Activated T-helper 1 cell treated with Interleukin-2 at 50 U/mL for 16 hours (primary cell): Measurements from ENCODE around the gene WDR19.
"Not testable (repeated sequence)": the region's sequence is repeated elsewhere in the genome, so short reads cannot be mapped to it uniquely, and the experiment has no call there.

Experiments used
- DNase-seq: peaks from one replicate; pipeline ENCODE4 v3.0.0-alpha.2; 2020; ENCODE audit warnings: low read depth

WDR19 gene

DNA sequence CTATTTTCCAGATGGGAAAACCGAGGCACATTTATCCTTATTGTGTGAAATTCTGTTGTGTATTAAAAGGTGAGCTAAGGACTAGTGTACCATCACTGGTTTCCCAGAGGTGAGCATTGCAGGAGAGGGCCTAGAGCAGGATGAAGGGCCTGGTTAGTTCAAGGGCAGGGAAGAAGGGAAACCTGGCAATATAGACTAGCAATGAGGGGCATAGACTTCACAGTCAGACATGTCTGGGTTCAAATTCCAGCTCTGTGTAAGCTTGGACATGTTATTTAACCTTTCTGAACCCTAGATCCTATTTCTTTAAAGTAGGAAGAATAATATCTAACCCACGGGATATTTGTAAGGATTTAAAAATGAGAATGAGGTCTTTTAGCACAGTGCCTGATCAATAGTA lies 50.8 kb downstream of the WDR19 start:
- DNase-seq = no peak

DNA sequence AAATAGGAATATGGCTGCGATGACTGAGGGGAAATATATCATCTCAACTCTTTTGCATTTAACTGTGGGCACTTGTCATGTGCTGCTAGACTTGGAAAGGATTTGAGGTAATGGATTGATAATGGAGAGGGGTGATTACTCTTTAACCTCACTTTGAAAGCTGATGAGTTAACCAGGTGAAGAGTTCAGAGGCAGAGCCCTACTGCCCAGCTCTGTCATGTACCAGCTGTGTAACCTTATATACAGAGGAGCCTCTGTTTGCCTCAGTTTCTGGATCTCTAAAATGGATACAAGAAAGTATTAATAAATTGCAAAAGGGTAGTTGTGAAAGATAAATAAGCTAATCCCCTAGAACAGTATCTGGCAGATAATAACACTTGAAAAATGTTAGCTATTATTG lies 51.5 kb downstream of the WDR19 start:
- DNase-seq = no peak

DNA sequence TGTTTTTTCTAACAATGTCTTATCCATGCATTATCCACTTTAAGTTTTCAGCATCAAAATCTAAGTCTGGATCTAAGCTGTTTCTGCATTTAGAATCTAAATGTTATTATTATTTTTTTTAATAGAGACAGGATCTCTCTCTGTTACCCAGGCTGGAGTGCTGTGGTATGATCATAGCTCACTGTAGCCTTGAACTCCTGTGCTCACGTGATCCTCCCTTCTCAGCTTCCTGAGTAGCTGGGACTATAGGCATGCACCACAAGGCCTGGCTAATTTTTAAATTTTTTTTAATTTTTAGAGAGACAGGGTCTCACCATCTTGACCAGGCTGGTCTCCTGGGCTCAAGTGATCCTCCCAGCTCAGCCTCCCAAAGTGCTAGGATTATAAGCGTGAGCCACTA lies 52.7 kb downstream of the WDR19 start:
- DNase-seq = no peak

DNA sequence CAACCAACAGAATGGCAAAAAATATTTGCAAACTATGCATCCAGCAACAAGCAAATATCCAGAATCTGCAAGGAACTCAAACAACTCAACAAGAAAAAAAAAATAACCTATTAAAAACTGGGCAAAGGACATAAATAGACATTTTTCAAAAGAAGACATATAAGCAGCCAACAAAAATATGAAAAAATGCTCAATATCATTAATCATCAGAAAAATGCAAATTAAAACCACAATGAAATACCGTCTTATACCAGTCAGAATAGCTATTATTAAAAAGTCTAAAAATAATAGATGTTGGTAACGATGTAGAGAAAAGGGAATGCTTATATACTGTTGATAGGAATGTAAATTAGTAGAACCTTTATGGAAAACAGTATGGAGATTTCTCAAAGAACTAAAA lies 53.4 kb downstream of the WDR19 start:
- DNase-seq = no peak

DNA sequence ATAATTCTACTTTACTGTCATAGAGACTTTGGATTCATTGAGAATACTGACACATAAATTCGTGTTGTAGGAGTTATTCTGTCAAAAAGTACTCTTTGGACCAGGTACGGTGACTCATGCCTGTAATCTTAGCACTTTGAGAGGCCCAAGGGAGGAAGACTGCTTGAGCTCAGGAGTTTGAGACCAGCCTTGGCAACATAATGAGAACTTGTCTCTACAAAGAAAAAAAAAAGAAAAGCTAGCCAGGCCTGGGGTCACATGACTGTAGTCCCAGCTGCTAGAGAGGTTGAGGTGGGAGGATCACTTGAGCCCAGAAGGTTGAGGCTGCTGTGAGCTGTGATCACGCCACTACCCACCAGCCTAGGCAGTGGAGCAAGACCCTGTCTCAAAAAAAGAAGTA lies 54.9 kb downstream of the WDR19 start:
- DNase-seq = no peak

DNA sequence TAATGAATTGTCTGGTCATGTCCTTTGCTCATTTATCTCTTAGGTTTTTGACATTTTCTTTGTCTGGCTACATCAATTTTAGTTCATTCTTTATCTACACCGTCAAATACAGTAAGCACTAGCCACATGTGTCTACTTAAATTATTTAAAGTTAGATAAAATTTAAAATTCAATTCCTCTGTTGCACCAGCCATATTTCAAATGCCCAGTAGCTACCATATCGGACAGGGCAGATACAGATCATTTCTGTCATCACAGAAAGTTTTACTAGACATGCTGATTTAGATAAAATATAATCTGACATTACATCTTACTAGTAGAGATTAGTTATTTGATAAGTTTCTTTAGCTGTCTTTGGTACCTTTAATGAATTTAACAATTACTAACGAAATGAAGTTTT lies 61.1 kb downstream of the WDR19 start:
- no peak for DNase-seq

DNA sequence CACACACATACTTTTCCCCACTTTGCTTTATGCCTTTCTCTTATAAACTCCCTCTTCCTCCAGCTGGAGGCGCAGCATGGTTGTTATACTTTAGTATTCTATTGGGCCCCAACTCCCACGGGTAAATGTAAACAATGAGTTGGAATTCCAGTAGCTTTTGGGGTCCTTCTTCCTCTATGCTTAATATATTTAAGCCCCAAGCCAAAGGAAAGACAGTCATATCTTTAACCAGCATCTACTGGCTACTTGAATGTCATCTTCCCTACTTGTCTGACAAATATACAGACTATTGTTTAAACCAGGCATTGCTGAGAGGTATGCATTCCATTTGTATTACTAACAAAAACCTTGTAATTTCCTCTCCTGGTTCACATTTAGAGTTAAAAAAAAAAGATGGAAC lies 72.9 kb downstream of the WDR19 start:
- DNase-seq = no peak

DNA sequence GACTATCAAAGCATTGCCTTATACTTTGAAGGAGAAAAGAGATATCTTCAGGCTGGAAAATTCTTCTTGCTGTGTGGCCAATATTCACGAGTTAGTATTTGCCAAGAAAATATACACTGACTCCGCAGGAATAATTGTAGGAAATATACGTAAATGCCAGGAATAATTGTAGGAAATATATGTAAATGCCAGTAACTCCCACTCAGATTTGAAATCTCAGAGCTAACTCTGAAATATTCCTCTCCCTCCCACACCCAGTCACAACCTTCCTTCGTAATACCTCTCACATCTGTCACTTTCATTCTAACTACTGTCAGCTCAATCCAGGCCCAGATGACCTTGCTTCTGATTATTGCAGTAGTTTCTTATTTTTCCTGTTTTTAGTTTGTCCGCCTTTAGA lies 73.5 kb downstream of the WDR19 start:
- DNase-seq = no peak

DNA sequence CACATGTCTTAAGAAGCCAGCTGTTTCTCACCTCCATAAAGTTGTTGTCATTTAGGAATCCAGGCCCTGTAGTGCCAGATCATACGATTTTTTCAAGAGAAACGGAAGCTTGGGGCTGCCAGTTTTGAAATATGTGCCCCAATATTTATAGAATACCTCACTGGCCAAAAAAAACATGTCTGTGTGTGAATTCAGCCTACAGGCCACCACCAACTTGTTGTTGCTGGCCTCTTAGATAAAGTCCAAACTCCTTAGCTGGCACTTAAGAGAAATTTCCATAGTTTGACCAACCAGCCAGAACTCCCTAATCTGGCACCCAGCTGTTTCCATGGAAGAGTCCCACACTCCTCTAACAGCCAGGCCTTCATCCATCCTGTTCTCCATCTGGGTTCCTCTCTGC lies 74.1 kb downstream of the WDR19 start:
- DNase-seq = no peak

DNA sequence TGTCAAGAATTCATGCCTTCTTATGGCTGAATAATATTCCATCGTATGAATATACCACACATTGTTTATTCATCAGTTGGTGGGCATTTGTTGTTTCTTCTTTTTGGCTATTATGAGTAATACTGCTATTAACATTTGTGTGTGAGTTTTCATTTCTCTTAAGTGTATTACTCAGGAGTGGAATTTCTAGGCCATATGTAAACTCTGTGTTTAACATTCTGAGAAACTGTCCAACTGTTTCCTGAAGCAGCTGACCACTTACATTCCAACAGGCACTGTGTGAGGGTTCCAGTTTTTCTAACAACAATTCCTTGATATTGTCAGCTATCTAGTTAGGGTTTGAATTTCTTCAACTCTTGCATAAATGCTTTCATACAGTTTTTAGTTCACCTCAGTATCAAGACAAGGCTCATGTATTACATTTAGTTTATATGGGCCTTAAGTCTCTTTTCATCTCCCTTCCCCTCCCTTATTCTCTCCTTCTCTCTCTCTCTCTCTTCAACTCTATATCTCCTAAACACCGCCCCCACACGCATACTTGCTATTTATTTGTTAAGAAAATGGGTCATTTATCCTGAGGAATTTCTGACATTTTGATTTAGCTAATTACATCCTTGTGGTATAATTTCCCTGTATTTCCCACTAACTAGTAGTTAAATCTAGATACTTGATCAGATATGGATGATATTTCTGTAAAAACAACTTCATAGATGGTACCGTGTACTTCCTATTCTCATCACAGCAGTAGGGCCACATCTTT lies 77.4 kb downstream of the WDR19 start:
- DNase-seq = no peak

DNA sequence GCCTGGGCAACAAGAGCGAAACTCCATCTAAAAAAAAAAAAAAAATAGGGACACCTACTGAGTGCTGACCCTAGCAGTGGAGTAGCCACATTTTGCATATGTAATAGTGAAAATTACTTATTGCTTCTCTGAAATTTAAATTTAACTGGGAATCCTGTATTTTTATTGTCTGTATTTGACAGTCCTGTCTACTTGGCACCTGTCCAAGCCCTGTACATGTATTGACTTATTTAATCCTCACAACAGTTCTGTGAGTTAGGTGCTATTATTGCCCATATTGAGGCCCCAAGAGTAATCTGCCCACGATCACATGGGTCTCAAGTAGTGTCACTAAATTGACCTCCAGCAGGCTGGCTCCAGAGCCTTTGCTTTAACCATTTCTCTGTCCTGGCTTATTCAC lies 81.6 kb downstream of the WDR19 start:
- no peak for DNase-seq

DNA sequence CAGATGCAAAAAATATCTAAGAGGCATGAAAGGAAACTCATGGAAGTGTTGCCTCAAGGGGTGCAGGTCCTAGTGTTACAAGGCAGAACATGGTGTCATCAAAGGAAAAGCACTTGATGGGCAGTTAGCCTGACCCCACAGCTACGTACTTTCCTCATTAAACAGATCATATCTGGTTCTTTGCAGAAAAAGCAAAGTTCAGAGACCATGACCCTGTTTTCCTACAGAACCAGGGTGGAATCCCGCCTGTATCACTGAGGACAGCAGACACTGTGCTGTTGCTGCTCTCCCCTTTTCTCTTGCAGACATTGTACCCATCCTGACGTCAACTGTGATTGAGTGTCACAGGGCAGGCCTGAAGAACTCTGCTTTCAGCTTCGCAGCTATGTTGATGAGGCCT lies 92.2 kb downstream of the WDR19 start:
- no peak for DNase-seq

DNA sequence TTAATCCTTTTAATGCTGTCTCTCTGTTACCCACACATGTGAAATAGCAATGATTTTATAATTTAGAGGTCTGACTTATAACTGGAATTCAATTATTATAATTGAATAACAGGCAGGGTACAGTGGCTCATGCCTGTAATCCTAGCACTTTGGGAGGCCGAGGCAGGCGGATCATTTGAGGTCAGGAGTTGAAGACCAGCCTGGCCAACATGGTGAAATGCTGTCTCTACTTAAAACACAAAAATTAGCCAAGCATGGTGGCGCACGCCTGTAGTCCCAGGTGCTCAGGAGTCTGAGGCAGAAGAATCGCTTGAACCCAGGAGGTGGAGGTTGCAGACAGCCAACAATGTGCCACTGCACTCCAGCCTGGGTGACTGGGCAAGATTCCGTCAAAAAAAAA lies 95.3 kb downstream of the WDR19 start:
- DNase-seq = not testable (repeated sequence)

DNA sequence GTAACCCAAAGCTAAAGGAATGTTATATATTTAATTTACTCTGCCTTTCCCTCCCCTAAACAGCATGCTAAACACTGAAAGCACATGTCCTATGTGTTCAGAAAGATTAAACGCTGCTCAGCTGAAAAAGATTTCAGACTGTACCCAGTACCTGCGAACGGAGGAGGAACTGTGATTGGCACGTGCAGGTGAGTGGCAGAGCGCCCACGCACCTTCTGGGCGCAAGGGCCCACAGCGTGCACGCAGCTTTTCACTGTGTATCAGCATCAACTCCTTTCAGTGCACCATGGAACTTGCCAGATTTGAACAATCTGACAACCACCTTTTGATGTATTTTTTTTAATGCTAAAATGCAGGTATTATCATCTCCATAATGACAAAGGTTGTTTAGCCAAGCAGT lies 96.1 kb downstream of the WDR19 start:
- DNase-seq = no peak

DNA sequence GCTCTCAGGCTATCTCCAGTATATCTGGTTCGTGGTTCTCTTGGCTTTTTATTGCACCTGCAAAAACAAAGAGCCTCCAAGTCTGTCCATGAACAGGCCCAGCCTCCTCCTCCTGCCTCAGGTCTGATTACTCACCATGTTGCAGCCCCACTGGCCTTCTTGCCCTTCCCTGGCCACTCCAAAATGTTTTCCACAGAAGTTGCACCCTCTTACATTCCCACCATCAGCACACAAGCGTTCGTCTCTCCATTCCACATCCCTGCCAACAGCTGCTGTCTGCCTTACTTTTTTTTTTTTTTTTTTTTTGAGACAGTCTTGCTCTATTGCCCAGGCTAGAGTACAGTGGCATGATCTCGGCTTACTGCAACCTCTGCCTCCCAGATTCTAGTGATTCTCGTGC lies 97.1 kb downstream of the WDR19 start:
- DNase-seq = no peak

DNA sequence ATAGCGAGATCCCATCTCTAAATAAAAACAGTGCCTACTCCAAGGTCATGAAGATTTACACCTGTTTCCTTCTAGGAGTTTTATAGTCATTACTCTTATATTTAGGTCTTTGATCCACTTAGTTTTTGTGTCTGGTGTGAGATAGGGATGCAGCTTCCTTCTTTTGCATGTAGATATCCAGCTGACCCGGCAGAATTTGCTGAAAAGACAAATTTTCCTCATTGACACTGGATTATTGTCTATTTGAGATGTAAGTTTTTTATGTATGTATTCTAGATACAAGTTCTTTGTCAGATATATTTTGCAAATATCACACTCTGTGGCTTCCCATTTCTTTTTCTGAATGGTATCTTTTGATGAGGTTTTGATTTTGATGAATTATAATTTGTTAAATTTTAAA lies 98.4 kb downstream of the WDR19 start:
- DNase-seq = no peak

DNA sequence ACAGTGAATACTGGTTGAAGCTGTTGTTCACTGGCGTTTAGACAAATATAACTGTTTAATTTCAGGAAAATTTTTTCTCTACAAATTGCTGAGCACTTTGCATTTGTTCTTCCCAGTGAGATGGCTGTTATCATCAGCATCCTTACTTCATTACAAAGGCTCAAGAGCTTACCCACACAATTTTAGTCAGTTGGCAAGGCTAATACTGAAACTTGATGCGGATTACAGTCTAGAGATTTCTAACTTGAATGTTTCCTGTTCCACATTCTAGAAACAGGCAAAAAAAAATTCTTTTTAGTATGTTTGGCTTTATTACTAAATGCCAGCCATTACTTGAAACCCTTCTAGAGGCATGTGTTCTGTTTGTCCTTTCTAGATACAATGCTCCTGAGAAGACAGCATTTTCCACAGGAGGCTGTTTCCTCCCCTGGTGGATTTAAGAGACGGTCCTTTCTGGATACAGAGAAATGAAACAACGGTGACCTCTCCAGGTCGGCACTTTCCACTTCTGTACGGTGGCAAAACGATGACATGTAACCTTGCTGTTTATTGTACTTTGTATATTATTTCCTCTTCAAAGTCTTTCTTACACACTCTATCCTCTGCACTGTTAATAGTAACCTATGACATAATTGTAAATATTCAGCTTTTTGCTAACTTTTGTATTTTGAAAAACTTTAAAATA lies 102.9 kb downstream of the WDR19 start:
- no peak for DNase-seq

DNA sequence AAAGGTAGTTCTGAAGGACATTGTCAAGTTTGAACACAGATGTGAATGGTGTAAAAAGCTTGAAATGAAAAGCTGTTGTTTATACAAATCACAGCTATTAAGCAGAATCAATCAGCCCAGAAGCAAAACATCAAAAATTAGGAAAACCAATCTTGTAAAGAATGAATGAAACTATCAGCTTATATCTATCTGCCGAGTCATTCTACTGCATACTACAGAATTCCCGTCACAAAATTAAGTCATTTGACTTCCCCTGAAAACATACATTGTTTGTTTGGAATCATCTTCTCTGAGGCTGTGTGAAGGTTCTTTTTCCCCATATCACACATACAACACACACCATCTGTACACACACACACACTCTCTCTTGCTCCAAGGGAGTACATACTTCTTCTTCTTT lies 103.5 kb downstream of the WDR19 start:
- DNase-seq = no peak

DNA sequence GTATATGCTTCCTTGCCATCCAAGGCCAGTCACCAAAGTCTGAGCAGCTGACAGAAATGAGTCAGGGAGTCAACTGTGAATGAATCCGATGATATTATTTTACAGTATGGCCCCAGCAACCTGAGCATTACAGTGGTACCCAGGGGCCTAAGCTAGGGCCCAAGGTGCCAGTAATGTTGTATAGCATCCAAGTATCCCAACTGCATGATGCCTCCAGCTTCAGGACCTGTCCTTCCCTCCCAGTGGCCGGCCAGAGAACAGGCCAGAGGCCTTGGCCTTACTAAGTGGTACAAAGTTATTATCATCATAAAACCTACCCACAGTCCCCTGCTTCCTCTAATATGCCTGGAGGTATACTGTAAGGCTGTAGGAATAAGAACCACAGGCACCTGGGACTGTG lies 103.9 kb downstream of the WDR19 start:
- DNase-seq = no peak

DNA sequence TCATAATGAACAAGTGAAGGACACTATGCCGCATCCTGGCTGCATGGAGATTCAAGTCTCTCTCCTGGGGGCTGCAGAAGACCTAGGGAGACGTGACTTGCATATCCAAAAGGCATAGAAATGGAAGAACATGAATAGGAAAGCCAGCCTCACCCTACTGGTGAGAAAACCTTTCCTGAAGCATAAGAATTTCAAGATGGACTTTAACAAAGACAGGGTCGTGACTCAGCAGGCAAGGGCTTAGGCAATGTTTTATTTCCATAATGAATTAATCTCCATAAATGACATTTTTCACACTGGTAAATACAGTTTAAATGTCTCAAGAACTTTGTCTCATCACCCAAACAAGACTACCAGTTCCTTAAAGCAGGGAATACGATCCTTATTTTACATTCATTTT lies 104.9 kb downstream of the WDR19 start:
- DNase-seq = no peak

DNA sequence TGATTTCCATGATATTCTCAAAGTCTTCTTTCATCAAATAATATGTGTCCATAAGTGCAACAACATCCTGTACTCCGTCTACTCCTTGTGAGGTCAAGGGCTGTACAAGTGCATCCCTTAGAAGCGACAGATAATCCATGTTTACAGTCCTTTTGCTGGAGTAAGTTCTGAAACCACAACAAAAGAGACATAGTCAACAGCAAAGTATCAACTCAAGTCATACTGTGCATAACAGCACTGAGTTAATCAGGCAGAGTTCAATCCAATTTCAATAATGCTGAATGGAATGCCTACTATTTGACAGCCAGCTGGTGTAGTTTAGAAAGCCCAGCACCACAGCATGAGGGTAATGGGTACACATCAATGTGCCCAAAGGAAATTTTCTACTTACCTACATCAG lies 109.4 kb downstream of the WDR19 start:
- no peak for DNase-seq

DNA sequence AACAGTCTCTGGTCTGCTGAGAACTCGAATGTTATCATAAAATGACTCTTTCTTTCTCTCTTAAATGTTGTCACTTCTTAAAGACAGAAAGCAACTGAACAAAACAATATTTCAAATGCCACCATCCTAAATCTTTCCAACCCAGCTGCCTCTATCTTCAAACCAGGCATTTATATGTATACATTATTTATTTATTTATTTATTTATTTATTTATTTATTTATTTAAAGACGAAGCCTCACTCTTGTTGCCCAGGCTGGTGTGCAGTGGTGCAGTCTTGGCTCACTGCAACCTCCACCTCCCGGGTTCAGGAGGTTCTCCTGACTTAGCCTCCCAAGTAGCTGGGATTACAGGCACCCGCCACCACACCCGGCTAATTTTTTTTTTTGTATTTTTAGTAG lies 110.1 kb downstream of the WDR19 start:
- DNase-seq = not testable (repeated sequence)

DNA sequence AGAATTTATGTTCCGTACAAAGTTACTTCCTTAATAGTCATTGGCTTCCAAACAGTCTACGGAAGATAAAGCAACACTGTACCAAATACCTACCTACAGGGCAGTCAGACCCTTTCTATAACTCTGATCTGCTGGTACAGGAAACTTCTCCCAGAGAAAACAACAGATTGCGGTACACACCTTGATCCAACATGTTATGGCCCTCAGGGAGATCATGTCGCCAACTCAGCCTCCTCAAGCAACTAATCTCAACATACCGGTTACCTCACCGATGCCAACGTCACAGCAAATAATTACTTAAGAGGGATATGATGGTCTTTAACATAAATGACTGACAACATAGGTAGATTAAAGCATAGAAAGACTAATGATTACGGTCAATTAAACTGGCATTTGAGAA lies 113.5 kb downstream of the WDR19 start:
- no peak for DNase-seq

DNA sequence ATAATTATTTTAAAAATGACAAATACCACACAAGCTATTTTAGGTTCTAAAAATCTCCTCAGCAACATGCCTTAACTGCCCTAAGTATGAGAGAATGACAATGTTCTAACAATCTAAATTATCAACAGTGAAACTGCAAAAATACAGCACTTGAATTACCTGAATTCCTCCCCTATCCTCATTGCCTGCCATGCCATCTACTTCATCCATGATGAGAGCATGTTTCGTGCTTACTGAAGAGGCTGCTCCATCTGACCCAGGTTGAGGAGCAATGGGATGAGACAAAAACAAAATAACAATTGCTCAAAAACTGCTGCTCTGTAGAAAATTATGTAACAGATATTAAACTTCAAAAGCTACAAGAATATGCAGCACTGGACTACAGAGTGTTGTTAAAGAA lies 120.6 kb downstream of the WDR19 start:
- DNase-seq = no peak
